Astrocyte of the spinal cord (primary cell): ENCODE data around the gene CD82.

Source experiments
- DNase-seq: peaks from one replicate; pipeline ENCODE4 v3.0.0; 2011; ENCODE audit warnings: low read depth, low spot score
- H3K4me3 ChIP-seq: 2 replicates; pipeline ENCODE4 v1.5.1; 2011; ENCODE audit warnings: low read depth, mild to moderate bottlenecking, low read length, moderate library complexity
- in situ Hi-C: cut with HindIII; loops from 2 replicates; pipeline ENCODE4 v1.10.0; 2017; ENCODE audit warnings: low sequenced_read_pairs
- TF ChIP-seq, protein P1 (sequence below): IDR thresholded peaks from 2 replicates; pipeline ENCODE4 v1.5.1; 2012; ENCODE audit warnings: low read depth, mild to moderate bottlenecking, low read length, inconsistent platforms

The CD82 gene

DNA sequence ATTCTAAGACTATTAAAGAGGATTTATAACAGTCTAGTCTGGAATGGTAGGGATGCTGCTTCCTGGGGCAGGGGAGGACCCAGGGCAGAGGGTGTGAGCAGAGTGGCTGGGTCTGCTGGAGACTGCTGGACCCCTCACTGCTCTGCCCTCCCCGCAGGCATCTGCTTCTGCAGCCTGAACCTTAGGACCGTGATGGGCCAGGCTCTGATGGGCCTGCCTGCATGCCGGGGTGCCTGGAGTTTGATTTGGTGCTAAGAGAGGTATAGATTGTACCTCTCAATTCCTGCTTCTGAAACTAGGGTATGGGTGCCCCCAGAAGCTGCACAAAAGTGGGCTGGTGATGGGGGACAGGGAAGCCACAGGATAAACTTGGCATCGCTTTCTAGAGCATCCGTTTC, 54.9 kb downstream of the CD82 start:
- TF ChIP-seq, protein P1, sequence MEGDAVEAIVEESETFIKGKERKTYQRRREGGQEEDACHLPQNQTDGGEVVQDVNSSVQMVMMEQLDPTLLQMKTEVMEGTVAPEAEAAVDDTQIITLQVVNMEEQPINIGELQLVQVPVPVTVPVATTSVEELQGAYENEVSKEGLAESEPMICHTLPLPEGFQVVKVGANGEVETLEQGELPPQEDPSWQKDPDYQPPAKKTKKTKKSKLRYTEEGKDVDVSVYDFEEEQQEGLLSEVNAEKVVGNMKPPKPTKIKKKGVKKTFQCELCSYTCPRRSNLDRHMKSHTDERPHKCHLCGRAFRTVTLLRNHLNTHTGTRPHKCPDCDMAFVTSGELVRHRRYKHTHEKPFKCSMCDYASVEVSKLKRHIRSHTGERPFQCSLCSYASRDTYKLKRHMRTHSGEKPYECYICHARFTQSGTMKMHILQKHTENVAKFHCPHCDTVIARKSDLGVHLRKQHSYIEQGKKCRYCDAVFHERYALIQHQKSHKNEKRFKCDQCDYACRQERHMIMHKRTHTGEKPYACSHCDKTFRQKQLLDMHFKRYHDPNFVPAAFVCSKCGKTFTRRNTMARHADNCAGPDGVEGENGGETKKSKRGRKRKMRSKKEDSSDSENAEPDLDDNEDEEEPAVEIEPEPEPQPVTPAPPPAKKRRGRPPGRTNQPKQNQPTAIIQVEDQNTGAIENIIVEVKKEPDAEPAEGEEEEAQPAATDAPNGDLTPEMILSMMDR, result no peak
- no peak for DNase-seq
- H3K4me3 ChIP-seq, result no peak overlapping the region
- in situ Hi-C loops, result no loop called here

DNA sequence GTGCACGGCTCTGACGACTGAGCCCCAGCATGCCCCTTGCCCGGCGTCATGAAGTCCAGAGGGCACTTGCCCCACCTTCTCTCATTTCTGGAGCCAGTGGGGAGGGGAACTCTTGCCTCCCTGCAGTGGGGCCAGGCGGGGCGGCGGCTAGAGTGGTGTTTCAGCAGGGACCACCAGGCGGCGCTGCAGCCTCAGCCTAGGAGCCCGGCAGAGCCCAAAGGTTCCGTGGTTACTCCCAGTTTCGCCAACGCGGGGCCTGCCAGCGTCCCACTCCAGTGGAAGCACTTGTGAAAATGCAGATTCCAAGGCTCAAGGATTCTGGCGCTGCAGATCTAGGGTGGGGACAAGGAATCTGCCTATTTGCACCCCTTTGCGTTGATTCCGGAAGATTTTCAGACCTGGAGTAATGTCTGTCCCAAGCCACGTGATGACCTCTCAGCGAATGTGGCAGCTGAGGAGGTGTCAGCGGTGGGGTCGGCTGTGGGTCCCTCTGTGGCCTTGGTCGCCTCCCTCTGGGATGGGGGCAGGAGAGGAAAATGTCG, 55.7 kb downstream of the CD82 start:
- TF ChIP-seq, protein P1, result peak; percentile 98
- DNase-seq, result peak; percentile 57
- in situ Hi-C loops, result no loop called here

DNA sequence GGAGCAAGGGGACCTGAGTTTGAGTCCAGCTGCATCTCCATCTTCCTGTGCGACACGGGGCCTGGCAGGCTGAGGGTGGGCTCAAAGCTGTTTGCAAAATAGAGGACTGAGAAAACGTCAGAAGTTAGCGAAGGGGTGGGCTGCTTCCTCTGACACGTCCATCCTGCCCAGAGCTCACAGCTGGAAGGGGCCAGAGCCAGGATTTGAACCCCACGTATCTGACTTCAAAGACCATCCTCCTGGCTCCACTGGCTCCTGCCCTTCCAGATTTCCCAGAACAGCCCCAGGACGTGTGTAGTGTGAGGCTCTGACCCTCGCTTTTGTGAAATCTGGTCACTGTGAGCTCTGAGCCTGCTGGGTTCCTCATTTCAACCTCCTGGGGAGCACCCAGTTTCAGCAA, 56.3 kb downstream of the CD82 start:
- H3K4me3 ChIP-seq, result no peak overlapping the region
- in situ Hi-C loops, result no loop called here
- TF ChIP-seq, protein P1, result no peak
- no peak for DNase-seq

More for the DNA sequence above, 55.7 kb downstream of the CD82 start:
- H3K4me3 ChIP-seq, result no peak overlapping the region

DNA sequence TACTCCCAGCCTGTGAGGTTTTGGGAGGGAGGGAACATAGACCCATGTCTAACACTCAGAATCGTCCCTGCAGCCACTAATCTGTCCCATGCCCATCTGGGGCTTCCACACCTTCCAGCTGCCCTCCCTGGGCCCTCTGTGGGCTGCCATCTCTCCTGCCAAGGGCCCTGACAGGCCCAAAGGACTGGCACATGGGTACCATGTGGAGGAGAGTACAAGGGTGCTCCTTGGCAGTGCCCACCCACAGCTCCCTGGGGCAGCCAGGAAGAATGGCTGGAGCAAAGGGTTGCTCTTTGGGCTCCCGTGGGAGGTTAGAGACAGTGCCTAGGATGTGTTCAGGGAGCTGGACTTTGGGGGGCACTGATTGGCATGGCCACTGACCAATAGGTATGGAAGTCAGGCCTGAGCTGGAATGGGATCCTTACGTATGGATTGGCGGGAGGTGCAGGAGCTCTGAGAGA, 56.8 kb downstream of the CD82 start:
- DNase-seq, result no peak

DNA sequence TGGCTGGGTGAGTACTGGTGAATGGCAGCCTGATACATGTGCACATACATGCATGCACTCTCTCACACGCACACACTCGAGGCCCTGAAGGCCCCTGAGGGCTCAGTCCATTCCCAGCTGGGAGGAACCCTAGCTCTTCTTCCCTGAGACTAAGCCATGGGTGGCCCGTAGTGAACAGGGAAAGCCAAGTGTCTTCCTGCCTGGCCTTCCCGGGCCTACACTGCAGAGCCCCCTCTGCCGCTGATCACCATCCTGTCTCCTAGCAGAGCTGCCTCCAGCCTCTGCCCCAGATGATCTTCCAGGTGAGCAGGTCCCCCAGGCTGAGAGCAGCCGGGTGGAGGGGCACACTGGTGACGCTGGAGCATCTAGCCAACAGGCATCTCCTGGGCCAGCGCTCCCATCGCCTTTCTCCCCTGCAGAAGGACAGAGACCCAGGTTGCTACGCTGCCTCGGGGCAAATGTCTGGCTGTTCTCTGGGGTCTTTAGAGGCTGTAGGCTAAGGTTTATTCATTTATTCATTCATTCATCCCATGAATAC, 57.3 kb downstream of the CD82 start:
- DNase-seq, result no peak
- in situ Hi-C loops, result no loop called here

More for the DNA sequence above, 56.8 kb downstream of the CD82 start:
- TF ChIP-seq, protein P1, result no peak
- in situ Hi-C loops, result no loop called here
- no peak overlapping the region for H3K4me3 ChIP-seq

DNA sequence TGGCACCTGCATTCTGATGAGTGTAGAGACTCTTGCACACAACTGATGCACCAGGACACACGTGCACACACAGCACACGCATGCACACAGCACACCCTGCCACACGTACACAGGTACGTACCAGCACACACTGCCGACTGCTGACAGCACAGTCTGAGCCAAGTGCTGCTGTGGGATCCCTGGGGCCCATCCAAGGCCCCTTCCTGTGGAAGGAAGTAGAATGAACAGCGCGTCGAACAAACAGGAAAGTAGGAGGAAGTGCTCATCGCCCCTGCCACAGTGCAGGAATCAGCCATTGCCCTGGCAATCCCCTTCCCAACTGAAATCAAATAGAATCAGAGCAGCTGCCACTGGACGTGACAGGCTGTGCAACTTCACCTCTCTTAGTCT, 57.9 kb downstream of the CD82 start:
- H3K4me3 ChIP-seq, result no peak overlapping the region
- TF ChIP-seq, protein P1, result no peak
- in situ Hi-C loops, result no loop called here
- no peak for DNase-seq

More for the DNA sequence above, 57.3 kb downstream of the CD82 start:
- H3K4me3 ChIP-seq, result no peak overlapping the region
- TF ChIP-seq, protein P1, result no peak
